Femur (tissue), 1 donor: ENCODE results near the gene CRYBA1.
A peak's percentile ranks its signal among the peaks of the same experiment; 100 is the strongest.

Source experiments
- DNase-seq: peaks from one replicate; pipeline ENCODE4 v3.0.0-alpha.2; 2017

The CRYBA1 gene

GRCh38 chr17:29283961-29284360, 37.3 kb downstream of the CRYBA1 start:
- no peak for DNase-seq

GRCh38 chr17:29289852-29290251, 43.2 kb downstream of the CRYBA1 start:
- no peak for DNase-seq

GRCh38 chr17:29291163-29291752, 44.6 kb downstream of the CRYBA1 start:
- DNase-seq, result no peak

- DNase-seq, result peak; percentile 82
Measured at GRCh38 chr17:29292071-29292991, 45.7 kb downstream of the CRYBA1 start.

- peak; percentile 75 for DNase-seq
Measured at GRCh38 chr17:29292992-29293889, 46.6 kb downstream of the CRYBA1 start.

- DNase-seq, result peak; percentile 100
Measured at GRCh38 chr17:29293890-29294579, 47.4 kb downstream of the CRYBA1 start, which contains the start of gene NUFIP2. Gene NUFIP2 (minus strand): TSS chr17:29294148. CDS start chr17:29294059, 89 bp downstream.

- no peak for DNase-seq
Measured at GRCh38 chr17:29294580-29294900, 47.9 kb downstream of the CRYBA1 start.

GRCh38 chr17:29295420-29295819, 48.8 kb downstream of the CRYBA1 start:
- DNase-seq, result no peak

- DNase-seq, result no peak
Measured at GRCh38 chr17:29299031-29299430, 52.4 kb downstream of the CRYBA1 start.

GRCh38 chr17:29303386-29303785, 56.7 kb downstream of the CRYBA1 start:
- DNase-seq, result no peak
